Fibroblast of lung (primary cell): ENCODE data around the gene TJP2. TPM values are rescaled to one million over a fixed set of nuclear protein-coding genes. Genes with fewer than 3 reads are reported as not detected.

Experiments used
- DNase-seq, 2 donors: peaks; one replicate each; pipeline versions ENCODE4 v3.0.0 to v3.0.0-alpha.2; 2010; ENCODE audit warnings: low read depth in 2 of 2
- H2AFZ ChIP-seq: 2 replicates; pipeline ENCODE4 v1.5.1; 2012; ENCODE audit warnings: low read length, control low read depth, inconsistent platforms
- H3K27ac ChIP-seq: 2 replicates; pipeline ENCODE4 v1.5.1; 2011; ENCODE audit warnings: low read length, control low read depth; ENCODE audit not compliant: insufficient read depth
- H3K27me3 ChIP-seq: 2 replicates; pipeline ENCODE4 v1.5.1; 2011; ENCODE audit warnings: mild to moderate bottlenecking, low read length; ENCODE audit not compliant: control insufficient read depth, insufficient read depth
- H3K36me3 ChIP-seq: 2 replicates; pipeline ENCODE4 v1.5.1; 2011; ENCODE audit warnings: low read length; ENCODE audit not compliant: control insufficient read depth, insufficient read depth
- H3K4me1 ChIP-seq: 2 replicates; pipeline ENCODE4 v1.5.1; 2011; ENCODE audit warnings: low read length; ENCODE audit not compliant: control insufficient read depth, insufficient read depth; ENCODE audit errors: extremely low read depth
- H3K4me2 ChIP-seq: 2 replicates; pipeline ENCODE4 v1.5.1; 2011; ENCODE audit warnings: low read length, control low read depth; ENCODE audit not compliant: insufficient read depth; ENCODE audit errors: extremely low read depth
- H3K4me3 ChIP-seq, 4 experiments: fragments of 200-600 bp in 1 of 4; sonication (generic) in 1 of 4; replicated peaks in 1 of 4; 2 replicates each; pipeline ENCODE4 v1.5.1; 2011 to 2016; ENCODE audit warnings: low read length in 4 of 4, low read depth in 3 of 4, mild to moderate bottlenecking in 3 of 4, control low read depth in 2 of 4, inconsistent platforms in 1 of 4, mixed read lengths in 1 of 4; ENCODE audit not compliant: insufficient read depth in 1 of 4; ENCODE audit errors: control extremely low read depth in 1 of 4
- H3K79me2 ChIP-seq: 2 replicates; pipeline ENCODE4 v1.5.1; 2012; ENCODE audit warnings: mild to moderate bottlenecking, low read length, inconsistent platforms; ENCODE audit not compliant: control insufficient read depth, insufficient read depth
- H3K9ac ChIP-seq: 2 replicates; pipeline ENCODE4 v1.5.1; 2011; ENCODE audit warnings: mild to moderate bottlenecking, low read length, control low read depth; ENCODE audit not compliant: insufficient read depth
- H3K9me3 ChIP-seq: 2 replicates; pipeline ENCODE4 v1.5.1; 2012; ENCODE audit warnings: low read depth, low read length; ENCODE audit not compliant: control insufficient read depth, insufficient read depth
- H4K20me1 ChIP-seq: 2 replicates; pipeline ENCODE4 v1.5.1; 2011; ENCODE audit warnings: low read length; ENCODE audit not compliant: control insufficient read depth, insufficient read depth; ENCODE audit errors: extremely low read depth
- EZH2 ChIP-seq: IDR thresholded peaks from 2 replicates; pipeline ENCODE4 v1.5.1; 2012; ENCODE audit warnings: low read length, control low read depth, mild to moderate bottlenecking; ENCODE audit errors: missing control alignments
- polyA plus RNA-seq, 2 donors: library from polyadenylated mRNA; depleted of rRNA in 1 of 2; stranded (reverse) in 1 of 2; unstranded in 1 of 2; fragments of >200 nt; gene quantifications; 2 replicates each; pipeline ENCODE4 v1.2.1, GENCODE V29; 2011 to 2012; ENCODE audit warnings: missing spikeins in 1 of 2
- total RNA-seq: library from RNA; depleted of rRNA; stranded (reverse); fragments of >200 nt; gene quantifications from 2 replicates; pipeline ENCODE4 v1.2.1, GENCODE V29; 2014
- TF ChIP-seq, protein P1 (sequence below), 2 donors: IDR thresholded peaks in 1 of 2; conservative IDR thresholded peaks in 1 of 2; 1 replicate in 1 of 2; 2 replicates in 1 of 2; pipeline ENCODE4 v1.5.1; 2011 to 2012; ENCODE audit warnings: low read length in 2 of 2, control low read depth in 1 of 2, inconsistent platforms in 1 of 2, low read depth in 1 of 2, mild to moderate bottlenecking in 1 of 2

Gene TJP2
- total and polyA plus RNA-seq, 2 donors (not counting 1 experiment from before 2014, with no cell fraction given): 25.9 to 36.5 TPM

DNA sequence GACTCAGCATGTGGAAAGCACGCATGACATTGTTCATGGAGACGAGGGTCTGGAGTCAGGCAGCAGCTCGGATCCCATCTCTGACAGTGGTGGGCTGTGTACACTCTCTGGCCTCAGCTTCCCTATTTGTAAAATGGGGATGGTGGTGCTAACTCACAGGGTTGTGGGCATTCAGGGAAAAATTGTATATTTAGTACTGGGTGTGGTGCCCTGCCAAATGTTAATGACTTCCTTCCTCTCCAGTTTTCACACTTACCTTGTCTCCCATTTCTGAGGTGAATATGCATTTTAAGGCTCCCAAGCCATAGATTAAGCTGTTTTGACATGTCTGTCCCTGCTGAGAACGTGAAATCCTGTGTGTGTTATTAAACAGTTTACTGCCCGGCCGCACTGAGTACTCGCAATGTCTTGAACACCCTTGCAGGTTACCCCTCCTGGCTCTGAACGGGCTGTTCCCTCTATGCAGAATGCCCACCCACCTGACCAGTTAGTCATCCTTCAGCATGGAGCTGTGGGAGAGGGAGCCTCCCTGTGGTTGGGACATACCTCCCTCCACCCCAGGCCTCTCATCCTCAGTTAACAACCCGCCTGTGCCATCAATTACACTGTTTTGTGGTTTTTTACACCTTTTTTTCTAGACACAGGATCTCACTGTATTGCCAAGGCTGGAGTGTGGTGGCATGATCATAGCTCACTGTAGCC lies 25.8 kb downstream of the TJP2 start:
- no peak overlapping the region for H3K4me2 ChIP-seq
- no peak overlapping the region for H3K27ac ChIP-seq
- no peaks in the 10 kb centered on the region for H3K36me3 ChIP-seq
- TF ChIP-seq EZH2: no peak
- TF ChIP-seq, protein P1, sequence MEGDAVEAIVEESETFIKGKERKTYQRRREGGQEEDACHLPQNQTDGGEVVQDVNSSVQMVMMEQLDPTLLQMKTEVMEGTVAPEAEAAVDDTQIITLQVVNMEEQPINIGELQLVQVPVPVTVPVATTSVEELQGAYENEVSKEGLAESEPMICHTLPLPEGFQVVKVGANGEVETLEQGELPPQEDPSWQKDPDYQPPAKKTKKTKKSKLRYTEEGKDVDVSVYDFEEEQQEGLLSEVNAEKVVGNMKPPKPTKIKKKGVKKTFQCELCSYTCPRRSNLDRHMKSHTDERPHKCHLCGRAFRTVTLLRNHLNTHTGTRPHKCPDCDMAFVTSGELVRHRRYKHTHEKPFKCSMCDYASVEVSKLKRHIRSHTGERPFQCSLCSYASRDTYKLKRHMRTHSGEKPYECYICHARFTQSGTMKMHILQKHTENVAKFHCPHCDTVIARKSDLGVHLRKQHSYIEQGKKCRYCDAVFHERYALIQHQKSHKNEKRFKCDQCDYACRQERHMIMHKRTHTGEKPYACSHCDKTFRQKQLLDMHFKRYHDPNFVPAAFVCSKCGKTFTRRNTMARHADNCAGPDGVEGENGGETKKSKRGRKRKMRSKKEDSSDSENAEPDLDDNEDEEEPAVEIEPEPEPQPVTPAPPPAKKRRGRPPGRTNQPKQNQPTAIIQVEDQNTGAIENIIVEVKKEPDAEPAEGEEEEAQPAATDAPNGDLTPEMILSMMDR (conservative IDR thresholded peaks at IDR 0.05 in 1 of 2, IDR thresholded peaks at IDR 0.05 in 1 of 2; ENCODE audit: low read depth in 1 of 2, low read length in 2 of 2): no peak
- H3K9ac ChIP-seq: no peak overlapping the region
- H3K4me1 ChIP-seq: peaks cover 9% of the 10 kb centered on the region
- H3K79me2 ChIP-seq: peaks cover 36% of the 10 kb centered on the region
- no peak overlapping the region for H2AFZ ChIP-seq
- peak; percentile 51 to 76 for DNase-seq
- no peak overlapping the region for H3K4me3 ChIP-seq
- no peaks in the 10 kb centered on the region for H3K9me3 ChIP-seq
- no peaks in the 10 kb centered on the region for H4K20me1 ChIP-seq
- H3K27me3 ChIP-seq: no peaks in the 10 kb centered on the region

DNA sequence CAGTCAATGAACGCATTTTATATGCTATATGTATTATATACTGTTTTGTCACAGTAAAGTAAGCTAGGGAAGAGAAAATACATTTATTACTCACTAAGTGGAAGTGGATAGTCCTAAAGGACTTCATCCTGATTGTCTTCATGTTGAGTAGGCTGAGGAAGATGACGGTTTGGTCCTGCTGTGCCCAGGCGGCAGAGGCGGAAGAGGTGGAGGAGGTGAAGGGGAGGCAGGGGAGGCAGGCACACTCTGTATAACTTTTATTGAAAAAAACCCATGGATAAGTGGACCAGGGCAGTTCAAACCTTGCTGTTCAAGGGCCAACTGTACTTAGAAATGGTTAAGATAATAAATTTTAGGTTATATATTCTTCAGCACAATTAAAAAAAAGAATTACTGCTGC lies 28.5 kb downstream of the TJP2 start:
- Histone ChIP-seq H3K27ac (no peak overlapping the region), H3K79me2 (peaks cover 32% of the 10 kb centered on the region), H3K9ac (no peak overlapping the region), H3K9me3 (no peaks in the 10 kb centered on the region), H4K20me1 (no peaks in the 10 kb centered on the region), H3K4me2 (no peak overlapping the region), H3K36me3 (no peaks in the 10 kb centered on the region), H3K27me3 (no peaks in the 10 kb centered on the region), H3K4me3 (no peak overlapping the region), H2AFZ (no peak overlapping the region), H3K4me1 (peaks cover 11% of the 10 kb centered on the region)
- no peak for DNase-seq
- TF ChIP-seq EZH2: no peak
- TF ChIP-seq, protein P1 (conservative IDR thresholded peaks at IDR 0.05 in 1 of 2, IDR thresholded peaks at IDR 0.05 in 1 of 2; ENCODE audit: low read depth in 1 of 2, low read length in 2 of 2): no peak

DNA sequence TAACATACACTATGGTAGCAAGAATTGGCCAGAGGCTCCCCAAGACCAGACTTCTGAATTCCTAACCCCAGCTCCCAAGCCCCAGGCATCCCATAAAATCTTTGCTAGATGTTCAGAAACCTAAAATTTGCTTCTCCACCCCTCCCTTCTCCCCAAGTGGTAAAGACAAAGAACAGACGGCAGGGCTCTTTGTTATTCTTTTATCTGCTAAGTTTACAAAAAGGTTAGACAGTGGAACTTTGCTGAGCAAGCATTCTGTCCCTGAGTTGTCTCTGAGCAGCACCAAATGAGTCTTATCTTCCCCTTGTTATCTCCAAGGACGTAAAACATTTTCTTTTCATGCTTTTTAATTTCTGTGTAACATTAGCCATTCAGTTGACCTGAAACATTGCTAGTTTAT lies 30.2 kb downstream of the TJP2 start:
- H3K9me3 ChIP-seq: no peaks in the 10 kb centered on the region
- H3K27me3 ChIP-seq: no peaks in the 10 kb centered on the region
- no peak for TF ChIP-seq EZH2
- TF ChIP-seq, protein P1 (conservative IDR thresholded peaks at IDR 0.05 in 1 of 2, IDR thresholded peaks at IDR 0.05 in 1 of 2; ENCODE audit: low read depth in 1 of 2, low read length in 2 of 2): no peak
- H3K4me2 ChIP-seq: peak overlapping the region; percentile 73
- no peaks in the 10 kb centered on the region for H4K20me1 ChIP-seq
- no peaks in the 10 kb centered on the region for H3K36me3 ChIP-seq
- H3K9ac ChIP-seq: no peak overlapping the region
- no peak overlapping the region for H2AFZ ChIP-seq
- H3K4me1 ChIP-seq: peaks cover 10% of the 10 kb centered on the region
- peak in 1 of 2 donors; percentile 50 for DNase-seq
- peaks cover 35% of the 10 kb centered on the region for H3K79me2 ChIP-seq
- peak overlapping the region; percentile 35 for H3K27ac ChIP-seq
- peak overlapping the region in 2 of 4 experiments; percentile 18 to 33 for H3K4me3 ChIP-seq
